Endodermal cell (in vitro differentiated cells): ENCODE data around the gene ATP5F1B. TPM values are rescaled to one million over a fixed set of nuclear protein-coding genes. Genes with fewer than 3 reads are reported as not detected.

Source experiments
- DNase-seq: peaks from one replicate; pipeline ENCODE4 v3.0.0-alpha.2; 2017
- H3K27ac ChIP-seq: 2 replicates; pipeline ENCODE4 v1.5.1; 2013; ENCODE audit warnings: mild to moderate bottlenecking, low read depth, low read length, moderate library complexity
- H3K27me3 ChIP-seq: 2 replicates; pipeline ENCODE4 v1.6.1; 2013; ENCODE audit warnings: mild to moderate bottlenecking, low read length, moderate library complexity; ENCODE audit not compliant: insufficient read depth, control insufficient read depth, poor library complexity, severe bottlenecking
- H3K36me3 ChIP-seq: 2 replicates; pipeline ENCODE4 v1.7.0; 2013; ENCODE audit warnings: mild to moderate bottlenecking, low read length, moderate library complexity; ENCODE audit not compliant: control insufficient read depth, insufficient read depth
- H3K4me1 ChIP-seq: one replicate; pipeline ENCODE4 v1.7.0; 2013; ENCODE audit warnings: low read length; ENCODE audit not compliant: control insufficient read depth, insufficient read depth
- H3K4me3 ChIP-seq: 2 replicates; pipeline ENCODE4 v1.5.1; 2013; ENCODE audit warnings: mild to moderate bottlenecking, low read length, moderate library complexity
- H3K9ac ChIP-seq: 2 replicates; pipeline ENCODE4 v1.6.1; 2013; ENCODE audit warnings: mild to moderate bottlenecking, low read length, moderate library complexity; ENCODE audit not compliant: poor library complexity, severe bottlenecking; ENCODE audit errors: extremely low read depth
- H3K9me3 ChIP-seq: 2 replicates; pipeline ENCODE4 v1.6.1; 2013; ENCODE audit warnings: mild to moderate bottlenecking, low read length, moderate library complexity; ENCODE audit not compliant: control insufficient read depth
- H3K27ac Mint-ChIP-seq: 2 replicates; pipeline ENCODE4 v1.8.0; 2020; ENCODE audit warnings: mixed read lengths
- H3K27me3 Mint-ChIP-seq: 2 replicates; pipeline ENCODE4 v1.8.0; 2021; ENCODE audit warnings: mild to moderate bottlenecking, mixed read lengths; ENCODE audit not compliant: insufficient read depth
- H3K36me3 Mint-ChIP-seq: 2 replicates; pipeline ENCODE4 v1.8.0; 2020; ENCODE audit warnings: low read depth, mixed read lengths
- H3K4me1 Mint-ChIP-seq: 2 replicates; pipeline ENCODE4 v1.8.0; 2020; ENCODE audit warnings: mixed read lengths
- H3K4me3 Mint-ChIP-seq: 2 replicates; pipeline ENCODE4 v1.8.0; 2020; ENCODE audit warnings: mild to moderate bottlenecking, moderate library complexity, mixed read lengths
- H3K9me3 Mint-ChIP-seq: 2 replicates; pipeline ENCODE4 v1.8.0; 2020; ENCODE audit warnings: mild to moderate bottlenecking, mixed read lengths
- CTCF ChIP-seq: fragments of 200-600 bp; sonication (generic); conservative IDR thresholded peaks from 2 replicates; pipeline ENCODE4 v1.5.0; 2021; ENCODE audit warnings: antibody characterized with exemption, mild to moderate bottlenecking
- WGBS, 2 experiments: methylation state at CpG; one replicate each; pipeline versions ENCODE4 v1.1.5 to v1.1.7; 2013; ENCODE audit warnings: missing lambda C conversion rate in 2 of 2, mixed read lengths in 1 of 2; ENCODE audit not compliant: insufficient coverage in 1 of 2, insufficient read length in 1 of 2; 5-methylcytosine and 5-hydroxymethylcytosine counted together
- total RNA-seq, 2 donors: library from RNA; stranded (reverse); fragmentation: NEBNext Ultra II Directional in 1 of 2; extraction: Animal tissue kit (Norgen Biotek cat#: 25700) in 1 of 2; gene quantifications; 2 replicates in 1 of 2; 3 replicates in 1 of 2; pipeline ENCODE4 v1.2.1, GENCODE V29; 2021

ATP5F1B gene
- total RNA-seq, 2 donors from 2014 or later, result 653 to 681 TPM

GRCh38 chr12:56629459-56630179, 16.2 kb downstream of the ATP5F1B start:
- TF ChIP-seq CTCF, result no peak
- Histone ChIP-seq H3K9me3 (no peaks in the 10 kb centered on the region), H3K9ac (peak overlapping the region; percentile 50), H3K4me1 (peaks cover 10% of the 10 kb centered on the region), H3K4me3 (peak overlapping the region; percentile 87), H3K27me3 (no peaks in the 10 kb centered on the region), H3K36me3 (peaks cover 21% of the 10 kb centered on the region), H3K27ac (peak overlapping the region; percentile 49)
- Mint-ChIP-seq H3K27ac (peak overlapping the region; percentile 91), H3K9me3 (no peaks in the 10 kb centered on the region), H3K4me3 (peak overlapping the region; percentile 97), H3K4me1 (peaks cover 45% of the 10 kb centered on the region), H3K27me3 (no peaks in the 10 kb centered on the region), H3K36me3 (peaks cover 17% of the 10 kb centered on the region)
- DNase-seq, result peak; percentile 72
- 0% methylated on average over 8 to 45 of the region's 46 CpGs for WGBS, 2 experiments

- no peak for TF ChIP-seq CTCF
- peak overlapping the region; percentile 97 for H3K4me3 Mint-ChIP-seq
- no peaks in the 10 kb centered on the region for H3K27me3 ChIP-seq
- H3K4me1 Mint-ChIP-seq, result peaks cover 45% of the 10 kb centered on the region
- peaks cover 10% of the 10 kb centered on the region for H3K4me1 ChIP-seq
- peaks cover 26% of the 10 kb centered on the region for H3K36me3 ChIP-seq
- peak; percentile 80 for DNase-seq
- peak overlapping the region; percentile 34 for H3K27ac ChIP-seq
- 3 to 5% methylated on average over 8 to 15 of the region's 18 CpGs for WGBS, 2 experiments
- H3K4me3 ChIP-seq, result peak overlapping the region; percentile 87
- no peaks in the 10 kb centered on the region for H3K9me3 ChIP-seq
- H3K9ac ChIP-seq, result peak overlapping the region; percentile 50
- no peaks in the 10 kb centered on the region for H3K9me3 Mint-ChIP-seq
- peaks cover 25% of the 10 kb centered on the region for H3K36me3 Mint-ChIP-seq
- no peaks in the 10 kb centered on the region for H3K27me3 Mint-ChIP-seq
- peak overlapping the region; percentile 91 for H3K27ac Mint-ChIP-seq
Measured at GRCh38 chr12:56628671-56629458, 16.9 kb downstream of the ATP5F1B start.

- Mint-ChIP-seq H3K27ac (no peak overlapping the region), H3K27me3 (no peaks in the 10 kb centered on the region), H3K36me3 (peaks cover 35% of the 10 kb centered on the region), H3K9me3 (no peaks in the 10 kb centered on the region), H3K4me1 (peaks cover 32% of the 10 kb centered on the region), H3K4me3 (no peak overlapping the region)
- no peaks in the 10 kb centered on the region for H3K4me1 ChIP-seq
- H3K27ac ChIP-seq, result no peak overlapping the region
- H3K27me3 ChIP-seq, result no peaks in the 10 kb centered on the region
- no peaks in the 10 kb centered on the region for H3K9me3 ChIP-seq
- no peak overlapping the region for H3K9ac ChIP-seq
- H3K4me3 ChIP-seq, result no peak overlapping the region
- H3K36me3 ChIP-seq, result peaks cover 40% of the 10 kb centered on the region
- TF ChIP-seq CTCF, result no peak
- DNase-seq, result no peak
Measured at GRCh38 chr12:56626701-56627100, 19.1 kb downstream of the ATP5F1B start.
